Mucosa of rectum (tissue), 2 donors: ENCODE results near the gene IMPDH2.

Experiments
- H3K27ac ChIP-seq, 2 donors: one replicate each; pipeline ENCODE4 v1.7.0; 2013; ENCODE audit warnings: inconsistent platforms in 2 of 2, low read depth in 2 of 2, low read length in 2 of 2
- H3K27me3 ChIP-seq, 2 donors: one replicate each; pipeline ENCODE4 v1.7.0; 2013; ENCODE audit warnings: low read length in 2 of 2; ENCODE audit not compliant: control insufficient read depth in 2 of 2, insufficient read depth in 2 of 2
- H3K36me3 ChIP-seq, 2 donors: one replicate each; pipeline ENCODE4 v1.7.0; 2013; ENCODE audit warnings: low read length in 2 of 2; ENCODE audit not compliant: control insufficient read depth in 2 of 2, insufficient read depth in 2 of 2
- H3K4me1 ChIP-seq, 2 donors: one replicate each; pipeline ENCODE4 v1.7.0; 2013; ENCODE audit warnings: low read length in 2 of 2, mild to moderate bottlenecking in 1 of 2; ENCODE audit not compliant: control insufficient read depth in 2 of 2, insufficient read depth in 2 of 2
- H3K4me3 ChIP-seq, 2 donors: one replicate each; pipeline ENCODE4 v1.7.0; 2013; ENCODE audit warnings: low read length in 2 of 2
- H3K9ac ChIP-seq, 2 donors: one replicate each; pipeline ENCODE4 v1.7.0; 2013; ENCODE audit warnings: low read length in 2 of 2, low read depth in 1 of 2, mild to moderate bottlenecking in 1 of 2
- H3K9me3 ChIP-seq, 2 donors: one replicate each; pipeline ENCODE4 v1.7.0; 2013; ENCODE audit warnings: low read length in 2 of 2; ENCODE audit not compliant: control insufficient read depth in 2 of 2
- donor health status: healthy.
- donor health status: Normal muscosa, but diverticular disease.

Gene IMPDH2

GRCh38 chr3:49028673-49029562 lies at the start of gene IMPDH2:
Gene IMPDH2 (minus strand): TSS chr3:49029398. CDS start chr3:49029350, 48 bp downstream.
- Histone ChIP-seq H3K27me3 (no peaks in the 10 kb centered on the region), H3K4me1 (peaks cover 11 to 19% of the 10 kb centered on the region in 2 donors), H3K9me3 (no peaks in the 10 kb centered on the region), H3K36me3 (peaks cover 54 to 72% of the 10 kb centered on the region in 2 donors), H3K9ac (peak within 1 kb of the TSS; percentile 87 to 93), H3K27ac (peak within 1 kb of the TSS; percentile 67 to 91), H3K4me3 (peak within 1 kb of the TSS; percentile 62 to 79)

GRCh38 chr3:49076646-49077045 lies 47.4 kb upstream of the IMPDH2 start:
- H3K36me3 ChIP-seq, result peaks cover 46 to 51% of the 10 kb centered on the region in 2 donors
- no peak overlapping the region for H3K27ac ChIP-seq
- no peak overlapping the region for H3K4me3 ChIP-seq
- no peaks in the 10 kb centered on the region for H3K4me1 ChIP-seq
- no peaks in the 10 kb centered on the region for H3K27me3 ChIP-seq
- no peaks in the 10 kb centered on the region for H3K9me3 ChIP-seq
- no peak overlapping the region for H3K9ac ChIP-seq

GRCh38 chr3:49076116-49076515 lies 46.9 kb upstream of the IMPDH2 start:
- H3K27me3 ChIP-seq, result no peaks in the 10 kb centered on the region
- H3K27ac ChIP-seq, result no peak overlapping the region
- no peak overlapping the region for H3K4me3 ChIP-seq
- peaks cover 51 to 55% of the 10 kb centered on the region in 2 donors for H3K36me3 ChIP-seq
- no peaks in the 10 kb centered on the region for H3K9me3 ChIP-seq
- no peak overlapping the region for H3K9ac ChIP-seq
- no peaks in the 10 kb centered on the region for H3K4me1 ChIP-seq

- Histone ChIP-seq H3K27me3 (no peaks in the 10 kb centered on the region), H3K9ac (no peak overlapping the region), H3K4me3 (no peak overlapping the region), H3K27ac (no peak overlapping the region), H3K36me3 (peaks cover 27 to 35% of the 10 kb centered on the region in 2 donors), H3K4me1 (no peaks in the 10 kb centered on the region), H3K9me3 (no peaks in the 10 kb centered on the region)
These were observed 28.8 kb upstream of the IMPDH2 start for GRCh38 chr3:49058011-49058410.

GRCh38 chr3:49057268-49057667 lies 28.1 kb upstream of the IMPDH2 start:
- no peaks in the 10 kb centered on the region for H3K27me3 ChIP-seq
- no peak overlapping the region for H3K4me3 ChIP-seq
- H3K27ac ChIP-seq, result no peak overlapping the region
- H3K9me3 ChIP-seq, result no peaks in the 10 kb centered on the region
- no peaks in the 10 kb centered on the region for H3K4me1 ChIP-seq
- H3K36me3 ChIP-seq, result peaks cover 25 to 39% of the 10 kb centered on the region in 2 donors
- no peak overlapping the region for H3K9ac ChIP-seq

GRCh38 chr3:49054344-49054862 lies 25.2 kb upstream of the IMPDH2 start:
- no peaks in the 10 kb centered on the region for H3K27me3 ChIP-seq
- no peak overlapping the region for H3K9ac ChIP-seq
- no peaks in the 10 kb centered on the region for H3K4me1 ChIP-seq
- no peaks in the 10 kb centered on the region for H3K9me3 ChIP-seq
- H3K4me3 ChIP-seq, result no peak overlapping the region
- no peak overlapping the region for H3K27ac ChIP-seq
- peaks cover 31 to 44% of the 10 kb centered on the region in 2 donors for H3K36me3 ChIP-seq

- Histone ChIP-seq H3K4me3 (no peak overlapping the region), H3K9ac (no peak overlapping the region), H3K27ac (no peak overlapping the region), H3K9me3 (no peaks in the 10 kb centered on the region), H3K27me3 (no peaks in the 10 kb centered on the region), H3K4me1 (no peaks in the 10 kb centered on the region), H3K36me3 (peaks cover 31 to 44% of the 10 kb centered on the region in 2 donors)
These were observed 24.3 kb upstream of the IMPDH2 start for GRCh38 chr3:49053543-49053942.

GRCh38 chr3:49035281-49035680 lies 6.1 kb upstream of the IMPDH2 start:
- no peaks in the 10 kb centered on the region for H3K4me1 ChIP-seq
- no peak overlapping the region for H3K4me3 ChIP-seq
- no peaks in the 10 kb centered on the region for H3K9me3 ChIP-seq
- peaks cover 36 to 50% of the 10 kb centered on the region in 2 donors for H3K36me3 ChIP-seq
- H3K27ac ChIP-seq, result no peak overlapping the region
- no peaks in the 10 kb centered on the region for H3K27me3 ChIP-seq
- no peak overlapping the region for H3K9ac ChIP-seq

- Histone ChIP-seq H3K9me3 (no peaks in the 10 kb centered on the region), H3K36me3 (peaks cover 34 to 52% of the 10 kb centered on the region in 2 donors), H3K27ac (no peak overlapping the region), H3K4me1 (peaks cover 0 to 1% of the 10 kb centered on the region in 2 donors), H3K4me3 (no peak overlapping the region), H3K27me3 (no peaks in the 10 kb centered on the region), H3K9ac (no peak overlapping the region)
These were observed 5.5 kb upstream of the IMPDH2 start for GRCh38 chr3:49034650-49035049.

GRCh38 chr3:49032646-49033304 lies 3.6 kb upstream of the IMPDH2 start:
- Histone ChIP-seq H3K27ac (no peak overlapping the region), H3K9me3 (no peaks in the 10 kb centered on the region), H3K36me3 (peaks cover 34 to 52% of the 10 kb centered on the region in 2 donors)

More at GRCh38 chr3:49032646-49033304, 3.6 kb upstream of the IMPDH2 start:
- Histone ChIP-seq H3K9ac (no peak overlapping the region), H3K27me3 (no peaks in the 10 kb centered on the region), H3K4me1 (peaks cover 11 to 16% of the 10 kb centered on the region in 2 donors), H3K4me3 (no peak overlapping the region)
